ENCODE data around the gene WSCD1.

WSCD1 gene

DNA sequence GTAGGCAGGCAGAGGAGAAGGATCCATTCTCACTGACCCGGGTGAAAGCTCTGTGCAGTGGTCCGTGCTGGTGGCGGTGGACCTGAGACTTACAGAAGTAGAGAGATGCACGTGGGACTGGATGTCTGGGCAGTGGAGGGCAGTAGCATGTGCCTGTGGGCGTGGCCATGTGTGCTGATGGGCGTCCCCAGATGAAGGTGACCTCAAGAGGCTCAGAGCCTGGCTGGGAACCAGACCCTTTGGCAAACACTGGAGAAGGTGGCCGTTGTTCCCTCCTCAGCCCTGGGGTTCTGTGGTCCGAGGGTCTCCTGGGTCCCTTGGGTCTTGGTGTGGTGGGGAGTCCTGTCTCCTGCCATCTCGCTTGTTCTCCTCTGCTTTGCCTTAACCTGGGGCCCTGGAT lies 15.6 kb downstream of the WSCD1 start:
- no peak for DNase-seq (ENCODE audit: low read depth in 2 of 2)

GRCh38 chr17:6086603-6087400 lies 16.6 kb downstream of the WSCD1 start:
- no peak for DNase-seq (ENCODE audit: low read depth in 2 of 2)

DNA sequence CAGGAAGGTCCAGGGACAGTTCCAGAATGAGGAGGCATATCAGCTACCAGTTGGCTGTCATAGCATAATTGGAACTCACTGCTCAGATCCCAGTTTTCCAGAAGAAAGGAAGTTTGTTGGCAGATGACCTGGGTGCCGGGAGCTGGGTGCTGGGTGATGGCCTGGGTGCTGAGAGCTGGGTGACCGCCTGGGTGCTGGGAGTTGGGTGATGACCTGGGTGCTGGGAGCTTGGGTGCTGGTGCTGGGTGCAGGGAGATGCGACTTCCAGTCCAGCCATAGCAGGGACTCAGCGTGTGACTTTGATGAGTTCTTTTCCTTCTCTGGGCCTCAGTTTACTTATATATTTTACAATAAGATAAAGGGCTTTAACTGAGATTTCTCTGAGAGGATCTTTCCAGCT lies 18.0 kb downstream of the WSCD1 start:
- no peak for DNase-seq (ENCODE audit: low read depth in 2 of 2)

DNA sequence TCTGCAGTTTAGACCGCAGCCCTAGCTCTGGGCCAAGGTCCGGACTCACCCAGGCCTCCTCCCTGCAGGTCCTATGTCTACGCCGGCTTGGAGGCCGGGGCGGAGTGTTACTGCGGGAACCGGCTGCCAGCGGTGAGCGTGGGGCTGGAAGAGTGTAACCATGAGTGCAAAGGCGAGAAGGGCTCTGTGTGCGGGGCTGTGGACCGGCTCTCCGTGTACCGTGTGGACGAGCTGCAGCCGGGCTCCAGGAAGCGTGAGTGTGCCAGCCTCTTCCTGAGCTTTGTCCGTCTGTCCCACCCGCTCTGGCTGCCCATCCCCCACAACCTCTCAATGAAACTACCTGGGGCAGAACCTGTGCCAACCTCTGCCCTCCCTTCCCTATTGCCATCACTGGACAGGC lies 20.1 kb downstream of the WSCD1 start:
- DNase-seq (ENCODE audit: low read depth in 2 of 2), result no peak

DNA sequence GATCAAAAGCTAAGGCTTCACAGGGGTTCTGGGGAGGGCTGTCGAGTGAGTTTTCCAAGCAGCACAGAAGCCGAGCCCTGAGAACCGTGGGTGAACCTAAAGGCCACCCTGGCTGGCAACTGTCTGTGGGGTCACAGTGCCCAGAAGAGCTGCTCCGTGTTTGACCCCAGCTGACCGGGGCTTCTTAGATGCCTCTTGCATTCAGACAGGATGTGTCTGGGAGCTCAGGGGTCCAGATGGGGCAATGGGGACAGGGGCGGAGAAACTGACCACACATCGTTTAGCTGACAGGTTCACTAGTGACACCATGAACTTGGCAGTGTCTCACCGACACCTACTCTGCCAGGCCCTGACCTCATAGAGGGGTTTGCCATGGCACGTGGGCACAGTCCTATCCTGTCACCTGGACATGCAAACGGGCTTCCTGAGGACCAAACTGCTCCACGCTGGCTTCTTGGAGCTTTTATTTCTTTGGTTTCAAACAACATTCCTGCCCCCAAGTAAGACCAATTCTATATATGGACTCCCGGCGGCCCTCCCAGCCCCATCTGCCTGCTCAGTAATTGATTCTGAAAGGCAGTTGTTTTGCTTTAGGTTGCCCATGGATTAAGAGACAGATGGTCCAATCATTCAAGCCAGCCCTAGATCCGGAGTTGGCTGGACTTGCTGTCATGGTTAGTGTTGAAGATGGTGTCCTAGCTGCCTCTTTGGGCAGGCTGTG lies 22.2 kb downstream of the WSCD1 start:
- no peak for DNase-seq (ENCODE audit: low read depth in 2 of 2)

DNA sequence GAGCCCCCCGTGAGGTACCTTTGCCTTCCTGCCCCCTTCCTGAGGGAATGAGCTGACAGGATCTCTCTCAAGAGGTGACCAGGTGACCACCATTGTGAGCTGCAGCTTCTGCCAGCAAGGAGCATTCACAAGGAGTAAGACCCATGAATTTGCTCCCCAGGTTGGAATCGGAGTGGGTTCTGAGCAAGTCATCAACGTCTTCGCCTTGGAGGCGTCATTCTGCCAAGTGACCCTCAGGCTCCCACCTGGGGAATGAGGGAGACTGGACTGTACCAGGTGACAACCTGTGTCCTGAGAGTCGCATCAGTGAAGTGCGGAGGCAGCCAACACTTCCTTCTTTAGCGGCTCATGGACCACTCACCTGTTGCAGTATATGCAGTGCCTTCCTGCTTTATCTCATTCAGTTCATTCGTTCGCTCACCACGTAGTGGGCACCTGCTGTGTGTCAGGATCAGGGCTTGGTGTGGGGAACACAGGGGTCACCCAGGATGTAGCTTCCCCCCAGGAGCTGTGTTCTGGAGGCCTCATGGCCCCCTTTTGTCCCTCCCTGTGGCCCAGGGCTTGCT lies 22.8 kb downstream of the WSCD1 start:
- no peak for DNase-seq (ENCODE audit: low read depth in 2 of 2)

- no peak for DNase-seq (ENCODE audit: low read depth in 2 of 2)
These were observed 24.3 kb downstream of the WSCD1 start for GRCh38 chr17:6094453-6094852.

DNA sequence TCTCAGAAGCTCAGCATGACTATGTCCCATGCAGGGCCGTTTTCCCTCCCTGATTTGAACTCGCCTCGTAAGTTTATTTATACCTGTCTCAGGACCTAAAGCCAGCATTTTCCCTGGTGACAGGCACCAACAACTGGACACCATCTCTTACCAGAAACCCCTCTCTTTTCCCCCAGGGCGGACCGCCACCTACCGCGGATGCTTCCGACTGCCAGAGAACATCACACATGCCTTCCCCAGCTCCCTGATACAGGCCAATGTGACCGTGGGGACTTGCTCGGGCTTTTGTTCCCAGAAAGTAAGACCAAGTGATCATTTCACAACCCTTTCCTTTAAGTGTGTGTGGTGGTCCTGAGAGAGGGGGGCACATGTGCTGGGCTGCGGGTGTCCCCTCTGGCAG lies 24.7 kb downstream of the WSCD1 start:
- DNase-seq (ENCODE audit: low read depth in 2 of 2), result no peak

- DNase-seq (ENCODE audit: low read depth in 2 of 2), result no peak
These were observed 25.3 kb downstream of the WSCD1 start for GRCh38 chr17:6095501-6095900.

GRCh38 chr17:6096201-6097004 lies 26.2 kb downstream of the WSCD1 start:
- no peak for DNase-seq (ENCODE audit: low read depth in 2 of 2)

DNA sequence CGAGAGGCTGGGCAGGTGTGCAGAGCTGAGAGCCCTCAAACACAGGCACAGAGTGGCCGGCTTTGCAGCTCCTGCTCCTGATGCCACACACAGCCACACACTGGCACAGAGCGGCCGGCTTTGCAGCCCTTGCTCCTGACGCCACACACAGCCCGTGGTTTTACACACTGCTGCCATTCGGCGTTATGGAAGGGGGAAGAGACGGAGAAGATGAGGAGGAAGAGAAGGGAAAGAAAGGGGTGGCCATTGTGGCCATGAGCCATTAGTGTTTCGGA lies 26.8 kb downstream of the WSCD1 start:
- DNase-seq (ENCODE audit: low read depth in 2 of 2), result no peak

DNA sequence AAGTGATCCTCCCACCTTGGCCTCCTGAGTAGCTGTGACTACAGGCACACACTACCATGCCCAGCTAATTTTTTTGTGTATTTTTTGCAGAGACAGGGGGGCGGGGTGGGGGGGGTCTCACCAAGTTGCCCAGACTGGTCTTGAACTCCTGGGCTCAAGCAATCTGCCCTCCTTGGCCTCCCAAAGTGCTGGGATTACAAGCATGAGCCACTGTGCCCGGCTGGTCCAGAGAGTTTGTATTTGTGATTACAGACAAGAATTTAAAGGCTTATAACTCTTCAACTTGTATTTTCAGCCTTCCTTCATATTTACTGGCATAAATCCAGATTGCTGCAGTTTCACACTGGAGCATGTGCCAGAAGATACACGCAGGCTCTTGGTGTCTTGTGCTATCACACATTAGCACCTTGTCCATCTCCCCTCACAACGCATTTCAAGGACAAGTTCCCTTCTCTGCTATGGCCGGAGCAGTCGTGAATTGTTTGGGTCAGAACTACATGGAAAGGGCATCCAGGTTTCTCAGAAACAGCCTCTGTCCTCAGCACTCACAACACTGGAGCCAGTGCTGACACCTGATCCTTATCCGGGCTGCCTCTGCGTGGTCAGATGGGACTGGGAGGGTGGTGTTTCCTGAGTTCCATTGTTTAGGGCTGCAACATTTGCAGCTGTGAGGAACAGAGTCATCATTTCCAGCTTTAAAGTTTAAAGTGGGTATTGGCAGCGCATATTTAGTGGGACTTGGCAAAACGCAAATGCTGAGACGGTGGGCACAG lies 28.1 kb downstream of the WSCD1 start:
- no peak for DNase-seq (ENCODE audit: low read depth in 2 of 2)

- no peak for DNase-seq (ENCODE audit: low read depth in 2 of 2)
These were observed 28.6 kb downstream of the WSCD1 start for GRCh38 chr17:6098823-6099180.

DNA sequence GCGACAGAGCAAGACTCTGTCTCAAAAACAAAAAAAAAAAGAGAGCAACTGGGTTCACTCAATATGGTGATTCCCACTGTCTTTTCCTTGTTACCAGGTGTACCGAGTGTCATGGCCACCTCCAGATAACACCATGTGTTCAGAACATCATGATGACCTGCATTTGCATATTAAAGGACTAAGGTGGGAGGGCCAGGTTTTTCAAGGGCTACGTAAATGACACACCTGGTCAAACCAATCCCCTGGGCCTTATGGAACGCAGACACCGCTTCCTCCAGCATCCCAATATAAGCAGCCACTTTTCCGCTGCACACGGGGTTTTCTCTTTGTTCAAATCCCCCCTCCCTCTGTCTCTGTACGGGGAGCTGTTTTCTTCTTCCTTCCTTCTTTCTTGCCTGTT lies 29.3 kb downstream of the WSCD1 start:
- no peak for DNase-seq (ENCODE audit: low read depth in 2 of 2)

GRCh38 chr17:6100146-6100545 lies 30.0 kb downstream of the WSCD1 start:
- no peak for DNase-seq (ENCODE audit: low read depth in 2 of 2)

- no peak for DNase-seq (ENCODE audit: low read depth in 2 of 2)
These were observed 30.8 kb downstream of the WSCD1 start for GRCh38 chr17:6100891-6101500.

DNA sequence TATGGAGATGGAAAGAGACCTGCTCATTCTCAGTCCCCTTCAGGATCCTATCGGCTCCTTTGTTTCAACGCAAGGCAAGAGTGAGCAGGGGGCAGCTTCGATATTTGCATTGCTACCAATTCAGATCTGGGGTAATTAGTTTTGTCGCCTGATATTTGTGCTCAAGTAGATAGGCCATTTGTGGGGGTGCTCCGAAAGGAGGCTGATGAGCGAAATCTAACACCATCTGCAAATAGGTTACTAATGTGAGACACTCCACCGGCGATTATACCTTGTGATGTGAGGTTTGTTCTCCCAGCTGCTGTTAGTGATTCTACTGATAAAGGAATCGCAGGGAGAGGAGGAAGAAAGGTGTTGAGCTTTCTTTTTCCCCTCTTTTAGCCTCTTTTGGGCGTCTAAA lies 31.5 kb downstream of the WSCD1 start:
- DNase-seq (ENCODE audit: low read depth in 2 of 2), result no peak

DNA sequence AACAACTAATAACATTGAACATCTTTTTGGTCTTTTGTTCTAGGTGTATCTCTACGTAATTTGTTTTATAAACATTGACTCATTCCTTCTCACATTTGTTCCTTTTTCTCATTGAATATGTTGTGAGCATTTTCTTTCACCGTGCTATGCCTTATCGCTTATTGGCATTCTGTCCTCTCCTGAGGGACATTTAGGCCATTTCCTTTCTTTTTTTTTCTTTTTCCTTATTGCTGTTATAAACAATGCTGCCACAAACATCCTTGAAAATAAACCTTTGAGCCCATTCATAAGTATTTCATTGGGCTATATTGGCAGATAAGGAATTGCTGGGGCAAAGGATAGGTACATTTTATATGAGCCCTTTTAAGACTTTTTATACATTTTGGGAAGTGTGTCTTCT lies 32.4 kb downstream of the WSCD1 start:
- no peak for DNase-seq (ENCODE audit: low read depth in 2 of 2)

DNA sequence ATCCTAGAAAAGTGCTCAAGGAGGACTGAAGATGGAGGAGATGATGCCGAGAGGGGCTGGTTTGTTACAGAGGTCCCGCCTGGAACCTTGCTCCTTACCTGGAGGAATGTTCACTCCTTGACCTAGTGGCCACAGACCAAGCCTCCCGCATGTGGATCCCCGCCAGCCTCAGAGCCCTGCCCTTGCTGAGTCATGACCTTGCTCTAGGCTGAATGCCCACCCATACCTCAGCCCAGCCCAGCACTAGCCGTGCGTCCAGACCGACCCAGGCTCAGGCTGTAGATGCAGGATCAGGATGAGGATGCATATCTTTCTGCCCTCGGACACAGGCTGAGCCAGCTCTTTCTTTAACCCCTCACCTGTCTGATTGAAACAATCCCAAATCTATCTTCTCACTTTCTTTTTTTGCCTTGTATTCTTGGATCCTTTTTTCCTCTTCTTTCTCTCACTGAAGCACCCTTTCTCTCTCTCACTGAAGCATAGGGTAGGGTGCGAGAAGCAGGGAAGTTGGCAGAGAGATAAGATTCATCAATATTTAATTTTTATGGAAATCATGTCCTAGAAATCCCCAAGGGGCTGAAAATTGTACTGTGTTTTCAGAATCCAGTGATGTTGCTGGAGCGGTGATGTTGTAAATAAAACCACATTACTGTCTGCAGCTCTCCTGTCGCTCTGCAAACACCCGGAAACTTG lies 34.9 kb downstream of the WSCD1 start:
- DNase-seq (ENCODE audit: low read depth in 2 of 2), result no peak

GRCh38 chr17:6105649-6106007 lies 35.4 kb downstream of the WSCD1 start:
- no peak for DNase-seq (ENCODE audit: low read depth in 2 of 2)

GRCh38 chr17:6106212-6106611 lies 36.0 kb downstream of the WSCD1 start:
- no peak for DNase-seq (ENCODE audit: low read depth in 2 of 2)

All from stimulated activated CD8-positive, alpha-beta memory T cell treated with anti-CD3 and anti-CD28 coated beads, Interleukin-7, amount 100 ng/mL, for 1 hour (primary cell).